Measurements from ENCODE around the gene PAAF1.

Gene PAAF1

GRCh38 chr11:73977856-73978519 lies 101.2 kb downstream of the PAAF1 start:
- in situ Hi-C loops (cut with HindIII; ENCODE audit: low sequenced_read_pairs) = no loop called here

GRCh38 chr11:73978576-73979086 lies 101.8 kb downstream of the PAAF1 start:
- TF ChIP-seq, protein P1, sequence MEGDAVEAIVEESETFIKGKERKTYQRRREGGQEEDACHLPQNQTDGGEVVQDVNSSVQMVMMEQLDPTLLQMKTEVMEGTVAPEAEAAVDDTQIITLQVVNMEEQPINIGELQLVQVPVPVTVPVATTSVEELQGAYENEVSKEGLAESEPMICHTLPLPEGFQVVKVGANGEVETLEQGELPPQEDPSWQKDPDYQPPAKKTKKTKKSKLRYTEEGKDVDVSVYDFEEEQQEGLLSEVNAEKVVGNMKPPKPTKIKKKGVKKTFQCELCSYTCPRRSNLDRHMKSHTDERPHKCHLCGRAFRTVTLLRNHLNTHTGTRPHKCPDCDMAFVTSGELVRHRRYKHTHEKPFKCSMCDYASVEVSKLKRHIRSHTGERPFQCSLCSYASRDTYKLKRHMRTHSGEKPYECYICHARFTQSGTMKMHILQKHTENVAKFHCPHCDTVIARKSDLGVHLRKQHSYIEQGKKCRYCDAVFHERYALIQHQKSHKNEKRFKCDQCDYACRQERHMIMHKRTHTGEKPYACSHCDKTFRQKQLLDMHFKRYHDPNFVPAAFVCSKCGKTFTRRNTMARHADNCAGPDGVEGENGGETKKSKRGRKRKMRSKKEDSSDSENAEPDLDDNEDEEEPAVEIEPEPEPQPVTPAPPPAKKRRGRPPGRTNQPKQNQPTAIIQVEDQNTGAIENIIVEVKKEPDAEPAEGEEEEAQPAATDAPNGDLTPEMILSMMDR (IDR thresholded peaks at IDR 0.05; ENCODE audit: low read depth, low read length, missing control alignments) = no peak
- H3K4me3 ChIP-seq (ENCODE audit: low read depth, low read length) = no peak overlapping the region
- no peak for DNase-seq (ENCODE audit: low read depth)
- in situ Hi-C loops (cut with HindIII; ENCODE audit: low sequenced_read_pairs) = no loop called here

More at GRCh38 chr11:73977856-73978519, 101.2 kb downstream of the PAAF1 start:
- no peak overlapping the region for H3K4me3 ChIP-seq (ENCODE audit: low read depth, low read length)
- TF ChIP-seq, protein P1 (IDR thresholded peaks at IDR 0.05; ENCODE audit: low read depth, low read length, missing control alignments) = no peak
- DNase-seq (ENCODE audit: low read depth) = no peak

- TF ChIP-seq, protein P1 (IDR thresholded peaks at IDR 0.05; ENCODE audit: low read depth, low read length, missing control alignments) = no peak
- in situ Hi-C loops (cut with HindIII; ENCODE audit: low sequenced_read_pairs) = no loop called here
- DNase-seq (ENCODE audit: low read depth) = no peak
- H3K4me3 ChIP-seq (ENCODE audit: low read depth, low read length) = no peak overlapping the region
Observed at GRCh38 chr11:73980001-73980961, 103.5 kb downstream of the PAAF1 start.

Data from astrocyte of the cerebellum (primary cell).